H1 (cell line): ENCODE measurements around the gene AOAH. TPM values are rescaled to one million over a fixed set of nuclear protein-coding genes. Genes with fewer than 3 reads are reported as not detected.

ENCODE experiments used
- CTCF ChIA-PET: fragments of 300-600 bp; sonication (Branson Sonifier 250); formaldehyde crosslinking; loops from one replicate; lab custom pipeline; 2021; ENCODE audit not compliant: partially characterized antibody; lab: Charles Lee
- POLR2A ChIA-PET: fragments of 300-600 bp; sonication (Branson Sonifier 250); formaldehyde crosslinking; loops from one replicate; lab custom pipeline; 2021; ENCODE audit warnings: inconsistent platforms; ENCODE audit not compliant: partially characterized antibody; lab: Charles Lee
- DNase-seq, 2 experiments: peaks; one replicate each; pipeline versions ENCODE4 v3.0.0 to v3.0.0-alpha.2; 2010 to 2022; ENCODE audit warnings: low spot score in 2 of 2, low read depth in 1 of 2, mixed read lengths in 1 of 2
- FAIRE-seq: peaks from 2 replicates; lab custom pipeline; 2011; peaks lifted over from hg19 to GRCh38; lab: Jason Lieb, UNC
- H2AFZ ChIP-seq: 2 replicates; pipeline ENCODE4 v1.8.1; 2012; ENCODE audit warnings: low read length, inconsistent platforms
- H2AK5ac ChIP-seq: 2 replicates; pipeline ENCODE4 v1.6.1; 2013; ENCODE audit warnings: low read depth, low read length
- H2BK120ac ChIP-seq: replicated peaks from 2 replicates; pipeline ENCODE3; 2013; ENCODE audit warnings: low read depth, low read length, inconsistent platforms
- H2BK12ac ChIP-seq: 2 replicates; pipeline ENCODE4 v1.6.1; 2013; ENCODE audit warnings: low read depth, low read length
- H2BK15ac ChIP-seq: 2 replicates; pipeline ENCODE4 v1.6.1; 2013; ENCODE audit warnings: low read length
- H2BK20ac ChIP-seq: 2 replicates; pipeline ENCODE4 v1.6.1; 2013; ENCODE audit warnings: low read length
- H2BK5ac ChIP-seq: 2 replicates; pipeline ENCODE4 v1.6.1; 2013; ENCODE audit warnings: low read depth, low read length
- H3K14ac ChIP-seq: 2 replicates; pipeline ENCODE4 v1.6.1; 2013; ENCODE audit warnings: inconsistent platforms; ENCODE audit not compliant: insufficient read length
- H3K18ac ChIP-seq: 2 replicates; pipeline ENCODE4 v1.6.1; 2013; ENCODE audit warnings: low read length; ENCODE audit errors: extremely low read depth
- H3K23ac ChIP-seq: 2 replicates; pipeline ENCODE4 v1.6.1; 2013; ENCODE audit warnings: inconsistent platforms; ENCODE audit not compliant: insufficient read length
- H3K23me2 ChIP-seq: 2 replicates; pipeline ENCODE4 v1.6.1; 2013; ENCODE audit warnings: low read depth, low read length
- H3K27ac ChIP-seq: 2 replicates; pipeline ENCODE4 v1.6.1; 2011; ENCODE audit warnings: low read depth, low read length, inconsistent platforms
- H3K27me3 ChIP-seq, 4 experiments: replicated peaks in 1 of 4; 1 replicate in 1 of 4; 2 replicates in 3 of 4; pipeline versions ENCODE4 v1.6.1 to v1.8.1; 2011 to 2013; ENCODE audit warnings: low read length in 3 of 4, mild to moderate bottlenecking in 3 of 4, inconsistent platforms in 2 of 4, mixed read lengths in 2 of 4, moderate library complexity in 1 of 4; ENCODE audit not compliant: control insufficient read depth in 3 of 4, insufficient read depth in 3 of 4; ENCODE audit errors: extremely low read depth in 1 of 4
- H3K36me3 ChIP-seq, 4 experiments: 2 replicates each; pipeline versions ENCODE4 v1.6.1 to v1.8.1; 2011 to 2013; ENCODE audit warnings: mild to moderate bottlenecking in 4 of 4, low read length in 3 of 4, moderate library complexity in 2 of 4, control low read depth in 1 of 4, inconsistent platforms in 1 of 4; ENCODE audit not compliant: insufficient read depth in 4 of 4, control insufficient read depth in 2 of 4
- H3K4ac ChIP-seq: replicated peaks from 2 replicates; pipeline ENCODE3; 2013; ENCODE audit warnings: low read length, low read depth, mixed read lengths, inconsistent platforms; ENCODE audit not compliant: insufficient read length
- H3K4me1 ChIP-seq, 4 experiments: replicated peaks in 1 of 4; 1 replicate in 1 of 4; 2 replicates in 3 of 4; pipeline versions ENCODE4 v1.6.1 to v1.8.1; 2011 to 2013; ENCODE audit warnings: low read length in 3 of 4, inconsistent platforms in 2 of 4, mixed read lengths in 1 of 4; ENCODE audit not compliant: insufficient read depth in 4 of 4, control insufficient read depth in 3 of 4
- H3K4me2 ChIP-seq, 2 experiments: 2 replicates each; pipeline versions ENCODE4 v1.6.1 to v1.8.1; 2011 to 2013; ENCODE audit warnings: low read depth in 2 of 2, low read length in 2 of 2, control low read depth in 1 of 2, inconsistent platforms in 1 of 2, mild to moderate bottlenecking in 1 of 2; ENCODE audit not compliant: insufficient read depth in 1 of 2
- H3K4me3 ChIP-seq, 4 experiments: fragments of 200-600, 300-600 bp in 1 of 4; sonication (generic), shearing (Covaris generic), sonication (Bioruptor Twin) in 1 of 4; 2 replicates each; pipeline versions ENCODE4 v1.5.1 to v1.8.1; 2011 to 2016; ENCODE audit warnings: low read length in 4 of 4, low read depth in 3 of 4, control low read depth in 2 of 4, inconsistent platforms in 2 of 4, mild to moderate bottlenecking in 2 of 4, mixed read lengths in 1 of 4, moderate library complexity in 1 of 4; ENCODE audit not compliant: insufficient read depth in 2 of 4; ENCODE audit errors: extremely low read depth in 1 of 4
- H3K56ac ChIP-seq: replicated peaks from 2 replicates; pipeline ENCODE3; 2013; ENCODE audit warnings: low read depth, mild to moderate bottlenecking, mixed read lengths, low read length, inconsistent platforms; ENCODE audit not compliant: insufficient read length
- H3K79me1 ChIP-seq: 2 replicates; pipeline ENCODE4 v1.6.1; 2013; ENCODE audit warnings: low read depth, low read length, control low read depth
- H3K79me2 ChIP-seq, 2 experiments: 2 replicates each; pipeline versions ENCODE4 v1.6.1 to v1.8.1; 2012 to 2013; ENCODE audit warnings: low read length in 2 of 2, mild to moderate bottlenecking in 2 of 2, inconsistent platforms in 1 of 2; ENCODE audit not compliant: insufficient read depth in 2 of 2, control insufficient read depth in 1 of 2
- H3K9ac ChIP-seq, 4 experiments: replicated peaks in 1 of 4; 1 replicate in 1 of 4; 2 replicates in 3 of 4; pipeline versions ENCODE4 v1.6.1 to v1.8.1; 2011 to 2013; ENCODE audit warnings: low read depth in 3 of 4, low read length in 3 of 4, control low read depth in 2 of 4, mild to moderate bottlenecking in 2 of 4, moderate library complexity in 2 of 4, inconsistent platforms in 1 of 4; ENCODE audit errors: extremely low read depth in 1 of 4
- H3K9me3 ChIP-seq, 2 experiments: 2 replicates each; pipeline versions ENCODE4 v1.6.1 to v1.8.1; 2012 to 2013; ENCODE audit warnings: mild to moderate bottlenecking in 2 of 2, moderate library complexity in 2 of 2, control low read depth in 1 of 2, inconsistent platforms in 1 of 2, low read depth in 1 of 2, low read length in 1 of 2, mixed read lengths in 1 of 2; ENCODE audit not compliant: insufficient read depth in 2 of 2
- H4K20me1 ChIP-seq, 2 experiments: replicated peaks in 1 of 2; 2 replicates each; pipeline versions ENCODE3 to v1.8.1; 2011 to 2013; ENCODE audit warnings: inconsistent platforms in 2 of 2, low read length in 2 of 2, mild to moderate bottlenecking in 1 of 2; ENCODE audit not compliant: insufficient read depth in 2 of 2, control insufficient read depth in 1 of 2
- H4K5ac ChIP-seq: 2 replicates; pipeline ENCODE4 v1.6.1; 2013; ENCODE audit warnings: low read length, low read depth, mixed read lengths, inconsistent platforms; ENCODE audit not compliant: insufficient read length
- H4K8ac ChIP-seq: 2 replicates; pipeline ENCODE4 v1.8.0; 2013; ENCODE audit warnings: mild to moderate bottlenecking, moderate library complexity, low read length, inconsistent platforms; ENCODE audit not compliant: insufficient read depth; ENCODE audit errors: extremely low read depth
- H4K91ac ChIP-seq: replicated peaks from 2 replicates; pipeline ENCODE3; 2013; ENCODE audit warnings: low read length, mixed read lengths, inconsistent platforms; ENCODE audit not compliant: insufficient read length
- MAX ChIP-seq: IDR thresholded peaks from 2 replicates; pipeline ENCODE4 v1.6.1; 2012; ENCODE audit warnings: inconsistent platforms
- WGBS, 2 experiments: shearing (Covaris generic) in 1 of 2; methylation state at CpG; one replicate each; pipeline versions ENCODE4 v1.1.6 to v1.1.7; 2013 to 2015; ENCODE audit warnings: low lambda C conversion rate in 2 of 2, mixed read lengths in 2 of 2, inconsistent platforms in 1 of 2, low coverage in 1 of 2, missing lambda C conversion rate in 1 of 2; ENCODE audit not compliant: insufficient replicate concordance in 2 of 2, insufficient coverage in 1 of 2, insufficient read length in 1 of 2; ENCODE audit errors: extremely low coverage in 1 of 2, missing lambda C conversion rate in 1 of 2; 5-methylcytosine and 5-hydroxymethylcytosine counted together
- polyA plus RNA-seq, 7 experiments: library from polyadenylated mRNA; depleted of rRNA in 3 of 7; stranded (reverse) in 5 of 7; unstranded in 2 of 7; fragments of >200 nt in 5 of 7; fragments of 200-250 nt in 2 of 7; gene quantifications; 1 replicate in 5 of 7; 2 replicates in 1 of 7; 4 replicates in 1 of 7; pipeline versions ENCODE4 v1.2.1 to v1.2.3, GENCODE V29; 2011 to 2013; ENCODE audit warnings: missing spikeins in 2 of 7, mixed read lengths in 2 of 7
- total RNA-seq: library from RNA; stranded (reverse); fragmentation: NEBNext Ultra II Directional; extraction: Animal tissue kit (Norgen Biotek cat#: 25700); gene quantifications from 2 replicates; pipeline ENCODE4 v1.2.1, GENCODE V29; 2021

AOAH gene
- total and polyA plus RNA-seq, 2 of the 8 experiments (the other 6 are each of a cell fraction or from before 2014, with no cell fraction given) = 0.08 TPM; not detected in 1

GRCh38 chr7:36601601-36602000, 122.7 kb downstream of the AOAH start:
- no peak overlapping the region for H3K27ac ChIP-seq
- H3K27me3 ChIP-seq = no peaks in the 10 kb centered on the region
- H3K56ac ChIP-seq = no peak overlapping the region
- H3K36me3 ChIP-seq = no peaks in the 10 kb centered on the region
- no peak overlapping the region for H3K9ac ChIP-seq
- WGBS, 2 experiments = 89% methylated on average over 3 of the region's 3 CpGs; no CpG with 5 or more reads in 1 of the 2 experiments
- H4K8ac ChIP-seq = no peak overlapping the region
- H3K23ac ChIP-seq = no peak overlapping the region
- no peaks in the 10 kb centered on the region for H3K23me2 ChIP-seq
- no peaks in the 10 kb centered on the region for H3K79me1 ChIP-seq
- H2BK20ac ChIP-seq = no peak overlapping the region
- no peak overlapping the region for H3K4me3 ChIP-seq
- no peak overlapping the region for H3K4ac ChIP-seq
- H4K20me1 ChIP-seq = no peaks in the 10 kb centered on the region
- no peak overlapping the region for H3K4me2 ChIP-seq
- POLR2A ChIA-PET = no interaction called here
- H4K91ac ChIP-seq = no peak overlapping the region
- CTCF ChIA-PET = interaction anchor here (0.8 to 1.1 kb wide), 3 partner anchors 68 to 127 kb away, joined by 3 read pairs; no protein-coding TSS in a partner anchor
- H2BK5ac ChIP-seq = no peak overlapping the region
- no peak overlapping the region for H2AK5ac ChIP-seq
- no peak overlapping the region for H2BK12ac ChIP-seq
- no peak overlapping the region for H2AFZ ChIP-seq
- no peak overlapping the region for H3K14ac ChIP-seq
- H3K9me3 ChIP-seq = no peaks in the 10 kb centered on the region
- no peaks in the 10 kb centered on the region for H3K79me2 ChIP-seq
- no peak overlapping the region for H4K5ac ChIP-seq
- H3K4me1 ChIP-seq = no peaks in the 10 kb centered on the region
- no peak overlapping the region for H3K18ac ChIP-seq
- DNase-seq = peak in 1 of 2 experiments; percentile 6
- H2BK15ac ChIP-seq = no peak overlapping the region
- TF ChIP-seq MAX = no peak
- TF ChIP-seq, all 59 proteins: peak for 0
- H2BK120ac ChIP-seq = no peak overlapping the region
- FAIRE-seq = no peak
